ENCODE measurements around the gene DUSP9. TPM values are rescaled to one million over a fixed set of nuclear protein-coding genes. Genes with fewer than 3 reads are reported as not detected.

DUSP9 gene
- total RNA-seq, 5 donors from 2014 or later (not counting 1 experiment from before 2014, with no cell fraction given): 0.13 to 0.19 TPM; not detected in 3

GRCh38 chrX:153638041-153638371, 9.0 kb upstream of the DUSP9 start:
- H3K27me3 Mint-ChIP-seq: peaks cover 17 to 24% of the 10 kb centered on the region in 2 donors
- H3K4me3 Mint-ChIP-seq: no peak overlapping the region
- H3K36me3 Mint-ChIP-seq: no peaks in the 10 kb centered on the region
- Histone ChIP-seq H3K36me3 (ENCODE audit: control insufficient read depth in 2 of 2, extremely low read depth in 1 of 2, insufficient read depth in 1 of 2, low read length in 1 of 2) (no peaks in the 10 kb centered on the region), H3K9me3 (no peaks in the 10 kb centered on the region), H3K27ac (ENCODE audit: low read length) (no peak overlapping the region), H3K4me3 (ENCODE audit: control insufficient read depth in 1 of 2, extremely low read depth in 1 of 2, low read length in 1 of 2) (no peak overlapping the region), H3K4me1 (ENCODE audit: control insufficient read depth in 1 of 2, extremely low read depth in 1 of 2, insufficient read depth in 2 of 2, low read length in 2 of 2) (peaks cover 0 to 13% of the 10 kb centered on the region in 2 experiments), H3K27me3 (replicated peaks in 1 of 2; ENCODE audit: control insufficient read depth in 2 of 2, extremely low read depth in 1 of 2, insufficient read depth in 2 of 2, low read length in 1 of 2) (peaks cover 0 to 45% of the 10 kb centered on the region in 2 experiments)
- DNase-seq (no peak), ATAC-seq (replicated peaks in 1 of 4) (no peak)
- CTCF ChIA-PET: no interaction called here
- peaks cover 9 to 10% (median 10%) of the 10 kb centered on the region in 3 donors for H3K4me1 Mint-ChIP-seq
- H3K27ac Mint-ChIP-seq: no peak overlapping the region
- no CpG with 5 or more reads among the region's 6 CpGs for WGBS (ENCODE audit: insufficient coverage)
- no peaks in the 10 kb centered on the region for H3K9me3 Mint-ChIP-seq
- POLR2A ChIA-PET: no interaction called here

- 92% methylated on average over 6 of the region's 20 CpGs for WGBS (ENCODE audit: insufficient coverage)
- no peaks in the 10 kb centered on the region for H3K9me3 ChIP-seq
- no peak overlapping the region for H3K4me3 Mint-ChIP-seq
- H3K36me3 Mint-ChIP-seq: no peaks in the 10 kb centered on the region
- H3K4me1 Mint-ChIP-seq: peaks cover 10 to 15% (median 14%) of the 10 kb centered on the region in 3 donors
- H3K4me3 ChIP-seq (ENCODE audit: control insufficient read depth in 1 of 2, extremely low read depth in 1 of 2, low read length in 1 of 2): no peak overlapping the region
- no peak overlapping the region for H3K27ac ChIP-seq (ENCODE audit: low read length)
- CTCF ChIA-PET: no interaction called here
- POLR2A ChIA-PET: no interaction called here
- no peak overlapping the region for H3K27ac Mint-ChIP-seq
- H3K27me3 ChIP-seq (replicated peaks in 1 of 2; ENCODE audit: control insufficient read depth in 2 of 2, extremely low read depth in 1 of 2, insufficient read depth in 2 of 2, low read length in 1 of 2): peaks cover 0 to 51% of the 10 kb centered on the region in 2 experiments
- H3K9me3 Mint-ChIP-seq: no peaks in the 10 kb centered on the region
- ATAC-seq (replicated peaks in 1 of 4): no peak
- DNase-seq: no peak
- H3K4me1 ChIP-seq (ENCODE audit: control insufficient read depth in 1 of 2, extremely low read depth in 1 of 2, insufficient read depth in 2 of 2, low read length in 2 of 2): peaks cover 0 to 18% of the 10 kb centered on the region in 2 experiments
- H3K27me3 Mint-ChIP-seq: peaks cover 19 to 26% of the 10 kb centered on the region in 2 donors
- H3K36me3 ChIP-seq (ENCODE audit: control insufficient read depth in 2 of 2, extremely low read depth in 1 of 2, insufficient read depth in 1 of 2, low read length in 1 of 2): no peaks in the 10 kb centered on the region
Measured at GRCh38 chrX:153638436-153639176, 8.4 kb upstream of the DUSP9 start.

- Mint-ChIP-seq H3K27ac (no peak overlapping the region), H3K9me3 (no peaks in the 10 kb centered on the region)
- 74% methylated on average over 10 of the region's 28 CpGs for WGBS (ENCODE audit: insufficient coverage)
Measured at GRCh38 chrX:153639177-153640044, 7.6 kb upstream of the DUSP9 start.

GRCh38 chrX:153640045-153640686, 6.8 kb upstream of the DUSP9 start:
- H3K36me3 ChIP-seq (ENCODE audit: control insufficient read depth in 2 of 2, extremely low read depth in 1 of 2, insufficient read depth in 1 of 2, low read length in 1 of 2): no peaks in the 10 kb centered on the region
- ATAC-seq (replicated peaks in 1 of 4): no peak
- H3K27ac Mint-ChIP-seq: no peak overlapping the region
- peaks cover 10 to 20% (median 14%) of the 10 kb centered on the region in 3 donors for H3K4me1 Mint-ChIP-seq
- CTCF ChIA-PET: no interaction called here
- H3K27me3 ChIP-seq (replicated peaks in 1 of 2; ENCODE audit: control insufficient read depth in 2 of 2, extremely low read depth in 1 of 2, insufficient read depth in 2 of 2, low read length in 1 of 2): peaks cover 0 to 63% of the 10 kb centered on the region in 2 experiments
- 100% methylated on average over 1 of the region's 23 CpGs for WGBS (ENCODE audit: insufficient coverage)
- no peak for DNase-seq
- H3K9me3 Mint-ChIP-seq: no peaks in the 10 kb centered on the region
- no peaks in the 10 kb centered on the region for H3K36me3 Mint-ChIP-seq
- POLR2A ChIA-PET: no interaction called here
- H3K27ac ChIP-seq (ENCODE audit: low read length): no peak overlapping the region
- H3K4me3 ChIP-seq (ENCODE audit: control insufficient read depth in 1 of 2, extremely low read depth in 1 of 2, low read length in 1 of 2): no peak overlapping the region
- peak overlapping the region in 1 of 3 donors; percentile 29 for H3K4me3 Mint-ChIP-seq
- peaks cover 0 to 21% of the 10 kb centered on the region in 2 experiments for H3K4me1 ChIP-seq (ENCODE audit: control insufficient read depth in 1 of 2, extremely low read depth in 1 of 2, insufficient read depth in 2 of 2, low read length in 2 of 2)
- H3K9me3 ChIP-seq: no peaks in the 10 kb centered on the region
- H3K27me3 Mint-ChIP-seq: peaks cover 16 to 26% of the 10 kb centered on the region in 2 donors

More at GRCh38 chrX:153639177-153640044, 7.6 kb upstream of the DUSP9 start:
- CTCF ChIA-PET: no interaction called here
- Mint-ChIP-seq H3K27me3 (peaks cover 19 to 23% of the 10 kb centered on the region in 2 donors), H3K36me3 (no peaks in the 10 kb centered on the region), H3K4me1 (peaks cover 10 to 17% (median 14%) of the 10 kb centered on the region in 3 donors), H3K4me3 (no peak overlapping the region)
- POLR2A ChIA-PET: no interaction called here
- Histone ChIP-seq H3K4me3 (ENCODE audit: control insufficient read depth in 1 of 2, extremely low read depth in 1 of 2, low read length in 1 of 2) (no peak overlapping the region), H3K36me3 (ENCODE audit: control insufficient read depth in 2 of 2, extremely low read depth in 1 of 2, insufficient read depth in 1 of 2, low read length in 1 of 2) (no peaks in the 10 kb centered on the region), H3K27ac (ENCODE audit: low read length) (no peak overlapping the region), H3K4me1 (ENCODE audit: control insufficient read depth in 1 of 2, extremely low read depth in 1 of 2, insufficient read depth in 2 of 2, low read length in 2 of 2) (peaks cover 0 to 21% of the 10 kb centered on the region in 2 experiments), H3K9me3 (no peaks in the 10 kb centered on the region), H3K27me3 (replicated peaks in 1 of 2; ENCODE audit: control insufficient read depth in 2 of 2, extremely low read depth in 1 of 2, insufficient read depth in 2 of 2, low read length in 1 of 2) (peaks cover 0 to 55% of the 10 kb centered on the region in 2 experiments)
- ATAC-seq (replicated peaks in 1 of 4): no peak
- DNase-seq: no peak

GRCh38 chrX:153640736-153641575, 6.0 kb upstream of the DUSP9 start:
- Histone ChIP-seq H3K4me3 (ENCODE audit: control insufficient read depth in 1 of 2, extremely low read depth in 1 of 2, low read length in 1 of 2) (no peak overlapping the region), H3K4me1 (ENCODE audit: control insufficient read depth in 1 of 2, extremely low read depth in 1 of 2, insufficient read depth in 2 of 2, low read length in 2 of 2) (peaks cover 0 to 21% of the 10 kb centered on the region in 2 experiments), H3K27me3 (replicated peaks in 1 of 2; ENCODE audit: control insufficient read depth in 2 of 2, extremely low read depth in 1 of 2, insufficient read depth in 2 of 2, low read length in 1 of 2) (peaks cover 6 to 65% of the 10 kb centered on the region in 2 experiments), H3K9me3 (no peaks in the 10 kb centered on the region), H3K27ac (ENCODE audit: low read length) (no peak overlapping the region), H3K36me3 (ENCODE audit: control insufficient read depth in 2 of 2, extremely low read depth in 1 of 2, insufficient read depth in 1 of 2, low read length in 1 of 2) (no peaks in the 10 kb centered on the region)
- WGBS (ENCODE audit: insufficient coverage): 48% methylated on average over 10 of the region's 26 CpGs
- Mint-ChIP-seq H3K9me3 (no peaks in the 10 kb centered on the region), H3K27me3 (peaks cover 16 to 33% of the 10 kb centered on the region in 2 donors), H3K4me3 (peak overlapping the region in 1 of 3 donors; percentile 37), H3K4me1 (peaks cover 10 to 20% (median 14%) of the 10 kb centered on the region in 3 donors), H3K36me3 (no peaks in the 10 kb centered on the region), H3K27ac (no peak overlapping the region)
- no peak for ATAC-seq (replicated peaks in 1 of 4)
- ChIA-PET POLR2A (no interaction called here), CTCF (no interaction called here)
- no peak for DNase-seq
